Stimulated activated CD8-positive, alpha-beta memory T cell treated with anti-CD3 and anti-CD28 coated beads, Interleukin-7, amount 100 ng/mL, for 24 hours (primary cell): ENCODE data around the gene TRAPPC6A.

Experiments used
- DNase-seq: peaks from one replicate; pipeline ENCODE4 v3.0.0-alpha.2; 2020; ENCODE audit warnings: low read depth

TRAPPC6A gene, protein sequence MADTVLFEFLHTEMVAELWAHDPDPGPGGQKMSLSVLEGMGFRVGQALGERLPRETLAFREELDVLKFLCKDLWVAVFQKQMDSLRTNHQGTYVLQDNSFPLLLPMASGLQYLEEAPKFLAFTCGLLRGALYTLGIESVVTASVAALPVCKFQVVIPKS

DNA sequence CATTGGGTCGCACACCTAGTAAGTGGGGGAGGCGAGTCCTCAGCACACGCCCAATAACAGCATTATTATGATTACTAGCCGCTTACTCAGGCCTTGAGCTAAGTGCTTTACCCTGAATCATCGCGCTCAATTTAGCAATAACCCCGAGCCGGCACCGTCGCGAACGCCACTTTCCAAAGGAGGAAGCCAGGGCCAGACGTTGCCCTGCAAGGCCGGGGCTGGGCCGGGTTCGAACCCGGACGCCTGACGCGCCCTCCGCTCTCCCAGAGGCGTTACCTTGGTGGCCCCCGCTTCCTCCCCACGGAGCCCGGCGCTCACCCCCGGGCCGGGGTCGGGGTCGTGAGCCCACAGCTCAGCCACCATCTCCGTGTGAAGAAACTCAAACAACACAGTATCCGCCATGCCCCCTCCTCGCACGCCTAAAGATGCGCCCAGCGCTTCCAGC lies at the start of gene TRAPPC6A:
TSS of gene TRAPPC6A (minus strand) at position 421 of the 445 bp plus-strand sequence. CDS start at position 402, 19 bp downstream.
- no peak for DNase-seq

DNA sequence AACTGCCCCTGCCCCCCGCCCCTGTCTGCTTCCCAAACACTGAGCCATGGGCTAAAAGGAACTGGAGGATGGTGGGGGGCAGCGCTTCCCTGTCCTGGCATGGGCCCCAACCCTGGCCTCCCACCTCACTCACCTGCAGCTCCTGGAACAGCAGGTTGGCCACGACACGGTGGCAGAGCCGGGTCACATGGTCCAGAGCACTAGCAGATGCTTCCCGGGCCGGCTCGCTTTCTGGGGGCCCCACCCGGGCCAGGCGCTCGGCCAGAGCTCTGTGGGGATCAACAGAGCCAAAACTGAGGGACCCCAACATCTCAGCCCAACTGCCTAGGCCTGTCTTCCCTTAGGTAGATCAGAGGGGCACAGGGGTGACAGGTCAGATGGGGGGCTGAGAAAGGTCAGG lies 46.6 kb upstream of the TRAPPC6A start:
- DNase-seq, result no peak

DNA sequence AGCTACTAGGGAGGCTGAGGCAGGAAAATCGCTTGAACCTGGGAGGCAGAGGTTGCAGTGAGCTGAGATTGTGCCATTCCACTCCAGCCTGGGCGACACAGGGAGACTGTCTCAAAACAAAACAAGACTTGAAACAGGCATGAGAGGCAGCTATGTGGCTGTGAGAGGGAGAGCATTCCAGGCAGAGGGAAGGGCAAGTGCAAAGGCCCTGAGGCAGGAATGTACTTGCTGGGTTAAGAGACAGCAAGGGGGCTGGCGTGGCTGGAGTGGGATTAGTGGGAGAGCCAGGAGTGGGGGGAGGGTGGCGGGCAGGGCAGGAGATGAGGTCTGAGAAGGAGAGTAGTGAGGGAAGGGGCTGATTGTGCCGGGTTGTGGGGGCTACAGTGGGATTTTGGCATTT lies 45.8 kb upstream of the TRAPPC6A start:
- DNase-seq, result no peak

DNA sequence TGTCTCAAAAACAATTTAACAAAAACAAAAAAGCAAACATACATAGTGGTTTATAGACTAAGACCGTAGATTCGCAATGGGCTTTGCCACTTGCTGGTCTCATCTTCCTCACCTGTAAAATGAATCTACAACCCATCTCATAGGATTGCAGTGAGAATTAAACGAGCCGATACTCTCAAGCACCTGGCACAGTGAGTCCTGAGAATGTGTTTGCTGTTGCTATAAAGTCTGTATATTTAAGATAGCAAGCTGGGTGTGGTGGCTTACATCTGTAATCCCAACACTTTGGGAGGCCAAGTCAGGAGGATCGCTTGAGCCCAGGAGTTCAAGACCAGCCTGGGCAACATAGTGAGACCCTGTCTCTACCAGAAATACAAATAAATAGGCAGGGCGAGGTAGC lies 44.7 kb upstream of the TRAPPC6A start:
- no peak for DNase-seq

DNA sequence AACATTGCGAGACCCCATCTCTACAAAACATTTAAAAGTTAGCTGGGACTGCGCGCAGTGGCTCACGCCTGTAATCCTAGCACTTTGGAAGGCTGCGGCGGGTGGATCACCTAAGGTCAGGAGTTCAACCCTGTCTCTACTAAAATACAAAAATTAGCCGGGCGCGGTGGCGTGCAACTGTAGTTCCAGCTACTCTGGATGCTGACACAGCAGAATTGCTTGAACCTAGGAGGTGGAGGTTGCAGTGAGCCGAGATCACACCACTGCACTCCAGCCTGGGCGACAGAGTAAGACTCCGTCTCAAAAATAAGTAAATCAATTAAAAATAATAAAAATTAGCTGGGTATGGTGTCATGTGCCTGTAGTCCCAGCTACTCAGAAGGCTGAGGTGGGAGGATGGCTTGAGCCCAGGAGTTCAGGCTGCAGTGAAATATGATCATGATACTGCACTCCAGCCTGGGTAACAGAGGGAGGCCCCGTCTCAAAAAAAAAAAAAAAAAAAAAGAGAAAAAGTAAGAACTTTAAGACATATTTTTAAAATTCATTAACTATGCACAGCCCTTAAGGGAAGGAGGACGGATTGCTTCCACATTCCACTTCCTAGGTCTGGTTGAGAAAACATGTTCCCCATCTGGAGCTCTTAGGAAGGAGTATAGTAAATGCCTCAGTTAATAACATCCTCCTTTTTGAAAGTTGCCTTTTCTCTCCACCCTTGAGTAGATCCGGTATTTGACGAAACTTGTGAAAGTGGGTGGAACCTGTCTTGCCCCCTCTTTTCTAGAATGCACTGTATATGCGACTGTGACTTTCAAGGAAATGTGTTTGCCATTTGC lies 41.1 kb upstream of the TRAPPC6A start:
- no peak for DNase-seq

DNA sequence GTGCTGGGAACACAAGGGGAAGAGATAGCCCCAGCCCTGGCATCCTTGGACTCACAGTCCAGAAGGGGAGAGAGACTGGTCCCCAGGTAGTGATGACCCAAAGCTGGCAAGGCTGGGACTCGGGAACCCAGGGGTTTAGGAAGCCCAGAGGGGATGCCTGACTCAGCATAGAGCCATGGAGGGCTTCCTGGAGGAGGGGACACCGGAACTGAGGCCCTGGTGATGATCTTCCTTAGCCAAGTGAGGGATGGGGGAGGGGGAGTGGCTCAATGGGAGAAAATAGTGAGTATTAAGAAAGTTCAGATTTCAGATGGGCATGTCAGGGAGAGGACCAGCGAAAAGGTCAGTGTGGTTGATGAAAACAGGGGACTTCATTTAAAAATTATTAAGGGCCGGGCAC lies 40.4 kb upstream of the TRAPPC6A start:
- no peak for DNase-seq

DNA sequence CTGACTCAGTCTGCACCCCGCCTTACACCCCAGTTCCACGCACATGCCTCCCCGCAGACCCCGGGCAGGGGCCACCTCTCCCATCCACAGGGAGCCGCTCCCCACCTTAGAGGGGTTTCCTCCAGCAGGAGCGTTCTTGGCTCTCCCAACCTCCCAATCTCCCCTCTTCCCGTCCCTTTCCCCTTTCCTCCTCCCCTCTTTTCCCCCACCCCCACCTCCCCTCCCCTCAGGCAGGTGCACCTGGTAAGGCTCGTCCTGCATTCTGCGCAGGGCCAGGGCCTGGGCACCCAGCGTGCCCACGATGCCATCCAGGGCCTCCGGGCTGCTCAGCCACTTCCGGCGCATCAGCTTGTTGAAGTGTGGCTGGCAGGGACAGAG lies 39.9 kb upstream of the TRAPPC6A start:
- DNase-seq, result no peak

DNA sequence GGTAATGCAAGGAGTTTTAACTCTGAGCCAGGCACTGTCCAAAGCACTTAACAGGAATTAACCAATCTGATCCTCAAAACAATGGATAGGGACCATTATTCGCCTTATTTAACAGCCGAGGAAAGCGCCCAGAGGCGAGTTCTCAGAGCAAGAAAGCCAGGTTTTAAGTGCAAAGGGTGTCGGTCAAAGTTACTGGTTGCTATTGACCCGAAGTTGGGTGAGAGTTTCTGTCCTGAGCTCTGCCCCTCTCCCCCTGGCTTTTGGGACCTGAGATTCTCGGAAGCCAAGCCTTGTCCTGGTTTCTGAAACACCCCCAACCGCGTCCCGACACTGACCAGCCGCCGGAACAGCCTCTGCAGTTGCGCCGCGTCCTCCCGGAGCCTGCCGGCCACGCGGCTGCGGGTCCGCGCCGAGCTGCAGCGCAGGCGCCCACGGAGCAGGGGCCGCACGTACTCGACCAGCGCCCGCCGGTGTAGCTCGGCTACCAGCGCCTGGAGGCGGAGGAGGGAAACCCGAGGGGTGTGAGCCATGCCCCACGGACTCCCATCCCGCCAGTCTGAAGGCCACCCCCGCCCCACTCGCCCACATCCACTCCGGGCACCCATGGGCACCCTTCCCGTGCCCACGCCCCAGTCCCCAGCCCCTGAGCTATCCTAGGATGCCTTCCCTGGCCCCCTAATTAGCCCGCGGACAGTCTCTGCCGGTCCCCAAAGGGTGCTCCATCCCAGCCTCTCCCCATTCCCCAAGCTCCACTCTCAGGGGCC lies 39.3 kb upstream of the TRAPPC6A start:
- no peak for DNase-seq

DNA sequence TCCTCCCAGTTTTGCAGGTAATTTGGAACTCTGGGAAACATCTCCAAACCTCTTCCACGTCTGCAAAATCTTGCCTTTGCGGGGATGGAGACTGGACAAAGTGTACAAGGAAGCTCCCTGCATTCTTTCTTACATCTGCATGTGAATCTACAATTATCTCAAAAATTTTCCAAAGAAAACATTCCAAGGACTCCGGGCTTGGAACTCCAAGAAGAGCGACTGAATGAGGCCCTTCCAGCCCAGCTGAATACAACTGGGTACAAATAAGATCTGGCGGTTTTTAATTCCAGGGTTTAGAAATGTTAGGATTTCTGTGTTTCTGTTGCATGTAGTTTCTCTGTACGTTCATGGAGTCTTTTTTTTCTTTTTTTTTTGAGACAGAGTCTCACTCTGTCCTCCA lies 38.6 kb upstream of the TRAPPC6A start:
- no peak for DNase-seq

DNA sequence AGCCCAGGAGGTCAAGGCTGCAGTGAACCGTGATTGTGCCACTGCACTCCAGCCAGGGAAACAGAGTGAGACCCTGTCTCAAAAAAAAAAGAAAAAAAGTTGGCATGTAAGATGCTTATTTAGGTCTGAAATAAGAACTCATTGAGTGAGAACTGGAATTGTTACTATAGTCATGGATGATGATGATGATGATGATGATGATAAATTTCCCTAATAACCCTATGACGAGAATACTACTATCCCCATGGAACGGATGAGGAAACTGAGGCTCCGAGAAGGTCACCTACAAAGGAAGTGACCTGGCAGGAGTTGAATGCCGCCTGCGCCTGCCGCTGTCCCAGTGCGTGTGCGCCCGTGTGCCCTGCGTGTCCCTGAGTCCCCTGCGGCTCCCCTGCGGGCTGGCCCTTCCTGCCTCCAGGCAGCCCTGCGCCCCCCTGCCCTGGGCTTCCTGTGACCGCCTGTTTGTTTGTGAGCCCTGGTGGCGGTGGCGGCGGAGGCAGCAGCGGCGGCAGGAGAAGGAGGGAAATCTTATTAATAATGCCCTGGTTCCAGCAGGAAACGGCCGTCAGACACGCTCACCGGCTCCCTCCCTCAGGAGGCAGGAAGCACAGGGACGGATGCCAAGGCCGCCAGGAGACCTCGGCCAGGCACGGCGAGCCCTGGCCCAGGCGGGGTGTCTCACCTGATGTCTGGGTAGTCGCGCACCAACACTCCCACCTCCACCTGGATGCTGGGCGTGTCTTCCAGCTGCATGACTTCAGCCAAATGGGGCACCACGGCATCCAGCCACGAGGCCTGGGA lies 37.6 kb upstream of the TRAPPC6A start:
- DNase-seq, result no peak

DNA sequence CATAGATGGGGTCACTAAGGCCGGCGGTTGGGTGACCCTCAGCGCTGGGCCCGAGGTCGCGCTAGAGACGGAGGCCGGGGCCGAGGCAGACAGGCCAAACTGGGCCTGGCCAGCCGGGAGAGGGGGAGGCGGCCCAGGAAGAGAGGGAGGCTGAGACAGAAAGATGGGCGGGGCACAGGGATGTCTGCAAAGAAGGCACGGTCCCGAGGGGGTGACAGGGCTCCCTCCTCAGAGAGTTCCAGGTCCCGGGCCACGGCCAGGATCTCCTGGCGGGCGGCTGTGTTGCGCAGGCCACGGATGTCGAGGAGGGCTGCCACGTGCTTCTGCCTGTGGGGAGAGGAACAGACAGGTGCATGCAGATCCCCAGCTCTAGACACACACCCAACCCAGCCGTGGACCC lies 35.0 kb upstream of the TRAPPC6A start:
- DNase-seq, result no peak

DNA sequence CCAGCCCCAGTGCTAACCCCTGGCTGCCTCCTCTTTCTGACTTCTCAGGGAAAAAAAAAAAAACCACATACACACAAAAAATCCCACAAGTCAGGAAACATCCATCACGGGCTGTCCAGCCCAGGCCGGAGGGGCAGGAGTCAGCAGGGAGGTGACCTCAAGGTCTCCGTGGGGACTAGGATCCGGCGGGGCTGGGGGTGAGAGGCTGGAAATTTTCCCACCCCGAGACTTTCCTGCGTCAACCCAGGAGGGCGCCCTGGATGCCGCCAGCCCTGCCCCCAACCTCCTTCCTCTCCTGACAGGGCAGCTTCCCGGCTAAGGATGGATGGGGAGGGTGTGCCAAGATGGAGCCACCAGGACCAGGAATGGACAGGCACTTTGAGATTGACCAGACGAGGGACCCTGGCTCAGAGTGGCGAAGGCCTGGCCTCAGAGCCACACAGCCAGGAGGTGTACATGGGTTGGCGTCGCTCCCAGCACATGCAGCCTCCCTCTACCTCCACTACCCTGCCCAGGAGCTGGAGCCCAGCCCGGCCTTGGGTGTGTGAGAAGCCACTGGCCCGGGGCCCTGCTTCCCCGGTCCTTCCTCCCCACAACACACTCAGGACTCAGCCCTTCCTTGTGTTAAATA lies 33.8 kb upstream of the TRAPPC6A start:
- no peak for DNase-seq

DNA sequence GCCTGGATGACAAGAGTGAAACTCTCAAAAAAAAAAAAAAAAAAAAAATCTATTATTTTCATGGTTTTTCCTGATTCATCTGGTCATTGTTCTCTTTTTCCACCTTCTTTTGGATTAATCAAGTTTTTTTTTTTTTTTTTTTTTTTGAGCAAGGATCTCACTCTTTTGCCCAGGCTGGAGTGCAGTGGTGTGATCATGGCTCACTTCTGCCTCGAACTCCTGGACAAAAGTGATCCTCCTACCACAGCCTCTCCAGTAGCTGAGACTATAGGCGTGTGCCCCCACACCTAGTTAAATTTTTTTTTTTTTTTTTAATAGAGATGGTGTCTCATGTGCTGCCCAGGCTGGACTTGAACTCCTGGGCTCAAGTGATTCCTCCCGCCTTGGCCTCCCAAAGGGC lies 28.3 kb upstream of the TRAPPC6A start:
- no peak for DNase-seq

DNA sequence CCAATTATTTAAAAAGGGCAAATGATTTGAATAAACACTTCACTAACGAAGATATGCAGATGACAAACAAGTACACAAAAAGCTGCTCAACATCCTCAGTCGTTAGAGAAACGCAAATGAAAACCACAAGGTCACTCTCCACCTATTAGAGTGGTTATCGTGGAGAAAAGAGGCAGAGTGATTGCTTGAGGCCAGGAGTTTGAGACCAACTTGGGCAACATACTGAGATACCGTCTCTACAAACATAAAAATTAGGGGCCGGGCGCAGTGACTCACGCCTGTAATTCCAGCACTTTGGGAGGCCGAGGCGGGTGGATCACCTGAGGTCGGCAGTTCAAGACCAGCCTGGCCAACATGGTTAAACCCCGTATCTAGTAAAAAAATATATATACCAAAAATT lies 27.8 kb upstream of the TRAPPC6A start:
- no peak for DNase-seq

DNA sequence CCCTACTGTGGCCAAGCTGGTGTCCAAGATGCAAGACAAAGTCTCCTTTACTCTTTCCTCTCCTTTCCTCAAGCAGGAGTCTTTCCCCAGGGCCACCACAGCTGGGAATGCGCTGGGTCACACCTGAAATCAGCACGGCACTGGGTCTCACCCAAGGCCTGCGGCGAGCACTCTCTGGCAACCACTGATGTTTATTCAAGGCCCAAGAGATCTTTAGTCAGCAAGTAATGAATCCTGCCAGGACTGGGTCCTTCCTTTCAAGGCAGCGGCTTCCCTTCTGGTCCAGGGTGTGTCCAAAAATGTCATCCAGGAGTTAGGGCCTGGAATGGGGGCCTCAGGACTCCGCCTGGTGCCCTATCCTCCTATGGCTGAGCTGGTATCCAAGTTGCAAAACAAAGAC lies 24.6 kb upstream of the TRAPPC6A start:
- DNase-seq, result no peak

DNA sequence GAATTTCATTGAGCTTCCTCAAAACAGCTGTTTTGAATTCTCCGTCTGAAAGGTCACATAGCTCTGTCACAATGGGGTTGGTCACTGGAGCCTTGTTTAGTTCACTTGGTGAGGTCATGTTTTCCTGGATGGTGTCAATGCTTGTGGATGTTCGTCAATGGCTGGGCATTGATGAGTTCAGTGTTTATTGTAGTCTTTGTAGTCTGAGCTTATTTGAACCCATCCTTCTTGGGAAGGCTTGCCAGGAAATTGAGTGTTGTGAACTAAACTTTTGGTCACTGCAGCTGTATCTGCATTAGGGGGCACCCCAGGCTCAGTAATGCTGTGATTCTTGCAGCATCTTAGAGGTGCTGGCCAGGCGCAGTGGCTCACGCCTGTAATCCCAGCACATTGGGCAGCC lies 22.5 kb upstream of the TRAPPC6A start:
- no peak for DNase-seq

DNA sequence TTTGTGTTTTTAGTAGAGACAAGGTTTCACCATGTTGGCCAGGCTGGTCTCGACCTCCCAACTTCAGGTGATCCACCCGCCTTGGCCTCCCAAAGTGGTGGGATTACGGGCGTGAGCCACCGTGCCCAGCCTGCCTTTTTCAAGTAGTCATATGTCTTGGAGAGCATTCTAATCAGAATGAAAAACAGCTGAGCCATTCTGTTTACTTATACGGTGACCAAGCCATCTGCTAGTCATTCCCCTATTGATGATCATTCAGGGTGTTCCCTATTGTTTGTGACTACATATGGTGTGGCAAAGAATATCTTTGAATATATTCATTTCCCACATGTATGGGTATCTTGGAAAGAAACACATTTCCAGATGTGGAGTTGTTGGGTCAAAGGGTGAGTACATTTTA lies 17.7 kb upstream of the TRAPPC6A start:
- no peak for DNase-seq

DNA sequence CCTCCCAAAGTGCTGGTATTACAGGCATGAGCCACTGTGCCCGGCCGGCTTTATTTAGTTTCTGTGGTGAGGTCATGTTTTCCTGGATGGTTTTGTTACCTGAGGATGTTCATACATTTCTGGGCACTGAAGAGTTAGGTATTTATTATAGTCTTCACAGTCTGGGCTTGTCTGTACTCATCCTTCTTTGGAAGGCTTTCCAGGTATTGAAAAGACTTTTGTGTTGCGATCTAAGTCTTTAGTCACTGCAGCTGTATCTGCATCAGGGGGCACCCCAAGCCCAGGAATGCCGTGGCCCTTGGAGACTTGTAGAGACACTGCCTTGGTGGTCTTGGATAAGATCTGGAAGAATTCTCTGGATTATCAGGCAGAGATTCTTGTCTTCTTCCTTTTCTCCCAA lies 13.3 kb upstream of the TRAPPC6A start:
- DNase-seq, result no peak

DNA sequence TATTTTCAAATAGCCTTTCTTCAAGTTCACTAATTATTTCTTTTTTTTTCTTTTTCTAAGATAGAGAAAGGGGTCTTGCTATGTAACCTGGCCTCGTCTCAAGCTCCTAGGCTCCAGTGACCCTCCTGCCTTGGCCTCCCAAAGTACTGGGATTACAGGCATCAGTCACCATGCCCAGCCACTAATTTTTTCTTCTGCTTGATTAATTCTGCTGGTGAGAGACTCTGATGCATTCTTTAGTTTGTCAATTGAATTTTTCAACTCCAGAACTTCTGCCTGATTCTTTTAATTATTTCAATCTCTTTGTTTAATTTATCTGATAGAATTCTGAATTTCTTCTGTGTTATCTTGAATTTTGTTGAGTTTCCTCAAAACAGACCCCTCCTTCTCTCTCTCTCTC lies 11.9 kb upstream of the TRAPPC6A start:
- DNase-seq, result no peak

DNA sequence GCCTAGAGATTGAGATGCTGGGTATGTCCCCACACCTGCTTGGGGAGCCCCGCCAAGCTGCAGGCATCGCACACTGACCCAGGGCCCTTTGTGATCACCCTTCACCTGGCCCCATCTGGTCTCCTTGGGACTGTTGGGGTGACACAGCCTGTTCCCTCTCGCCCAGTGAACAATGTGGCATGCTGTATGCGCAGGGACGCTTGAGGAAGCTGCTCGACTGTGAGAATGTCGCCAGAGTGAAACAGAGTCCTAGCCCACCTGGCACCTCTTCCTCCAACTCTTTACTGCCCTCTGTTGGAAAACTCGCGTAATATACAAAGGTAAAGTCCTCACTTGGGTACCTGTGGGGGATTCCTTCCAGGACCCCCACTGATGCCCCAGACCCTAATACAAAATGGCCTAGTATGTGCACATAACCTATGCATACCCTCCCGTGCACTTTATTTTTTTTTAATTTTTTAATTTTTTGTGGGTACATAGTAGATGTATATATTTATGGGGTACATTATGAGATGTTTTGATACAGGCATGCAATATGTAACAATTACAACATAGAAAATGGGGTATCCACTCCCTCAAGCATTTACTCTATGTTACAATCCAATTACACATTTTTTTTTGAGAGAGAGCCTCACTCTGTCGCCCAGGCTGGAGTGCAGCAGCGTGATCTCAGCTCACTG lies 9.5 kb upstream of the TRAPPC6A start:
- no peak for DNase-seq
